Putamen (tissue), 1 donor: ENCODE measurements around the gene SMIM45.

ENCODE experiments used
- DNase-seq: peaks from one replicate; pipeline ENCODE4 v3.0.0-alpha.2; 2016; ENCODE audit warnings: low spot score

SMIM45 gene

GRCh38 chr22:41915786-41916493 lies 36.0 kb upstream of the SMIM45 start:
- DNase-seq: no peak

GRCh38 chr22:41916745-41917358 lies 35.1 kb upstream of the SMIM45 start:
- no peak for DNase-seq

- no peak for DNase-seq
Measured at GRCh38 chr22:41917375-41917902, 34.5 kb upstream of the SMIM45 start.

GRCh38 chr22:41917903-41918791 lies 33.8 kb upstream of the SMIM45 start:
- DNase-seq: no peak

GRCh38 chr22:41919357-41920224 lies 32.4 kb upstream of the SMIM45 start:
- no peak for DNase-seq

GRCh38 chr22:41920271-41920976 lies 31.5 kb upstream of the SMIM45 start:
- DNase-seq: no peak

GRCh38 chr22:41922328-41922727 lies 29.6 kb upstream of the SMIM45 start:
- DNase-seq: no peak

- no peak for DNase-seq
Measured at GRCh38 chr22:41922940-41923594, 28.9 kb upstream of the SMIM45 start.

- DNase-seq: no peak
Measured at GRCh38 chr22:41923595-41924276, 28.2 kb upstream of the SMIM45 start.

- DNase-seq: no peak
Measured at GRCh38 chr22:41925783-41926460, 26.0 kb upstream of the SMIM45 start.

- no peak for DNase-seq
Measured at GRCh38 chr22:41927813-41928212, 24.1 kb upstream of the SMIM45 start.

GRCh38 chr22:41928593-41929417 lies 23.1 kb upstream of the SMIM45 start:
- DNase-seq: no peak

GRCh38 chr22:41929418-41929810 lies 22.5 kb upstream of the SMIM45 start:
- no peak for DNase-seq

GRCh38 chr22:41931701-41932269 lies 20.2 kb upstream of the SMIM45 start:
- no peak for DNase-seq

- DNase-seq: no peak
Measured at GRCh38 chr22:41932353-41932752, 19.6 kb upstream of the SMIM45 start.

- DNase-seq: no peak
Measured at GRCh38 chr22:41933411-41934177, 18.4 kb upstream of the SMIM45 start.
